GM12878 (cell line): Measurements from ENCODE around the gene EEFSEC. TPM values are rescaled to one million over a fixed set of nuclear protein-coding genes. Genes with fewer than 3 reads are reported as not detected.

Experiments
- ATAC-seq: fragments of 200-7000 bp; cut with Tn5 transposase; 3 replicates; pipeline ENCODE4 v1.9.1; 2020; ENCODE audit warnings: mild to moderate bottlenecking, moderate library complexity
- BruUV-seq: library from RNA; stranded (reverse); fragments of 400-500 nt; replicated peaks from 2 replicates; lab custom pipeline; 2021; lab: Mats Ljungman, UMichigan
- CTCF ChIA-PET: fragments of 300-600 bp; sonication (Branson Sonifier 250); formaldehyde crosslinking; extraction: SDS; loops from one replicate; lab custom pipeline; 2021; ENCODE audit warnings: inconsistent platforms; lab: Yijun Ruan, JAX
- POLR2A ChIA-PET: fragments of 350-600 bp; formaldehyde crosslinking; extraction: SDS; loops from one replicate; lab custom pipeline; 2021; ENCODE audit warnings: inconsistent platforms; lab: Charles Lee
- RAD21 ChIA-PET: fragments of 300-600 bp; sonication (Branson Sonifier 250); formaldehyde crosslinking; loops from one replicate; lab custom pipeline; 2023; ENCODE audit warnings: antibody characterized with exemption; ENCODE audit not compliant: unreplicated experiment; lab: Charles Lee
- SMC1A ChIA-PET: fragments of 300-600 bp; sonication (Branson Sonifier 250); formaldehyde crosslinking; loops from one replicate; lab custom pipeline; 2023; ENCODE audit not compliant: unreplicated experiment, uncharacterized antibody; lab: Charles Lee
- DNase-seq: peaks from one replicate; pipeline ENCODE4 v3.0.0-alpha.2; 2011; ENCODE audit warnings: low read depth, low spot score
- FAIRE-seq: peaks from 3 replicates; lab custom pipeline; 2011; peaks lifted over from hg19 to GRCh38; lab: Jason Lieb, UNC
- H2AFZ ChIP-seq: 2 replicates; pipeline ENCODE4 v1.6.0; 2011; ENCODE audit warnings: low read depth, low read length, control low read depth; ENCODE audit not compliant: control insufficient read depth
- H3K27ac ChIP-seq: 2 replicates; pipeline ENCODE4 v1.5.1; 2011; ENCODE audit warnings: control low read depth; ENCODE audit not compliant: control insufficient read depth, insufficient read depth
- H3K27me3 ChIP-seq, 2 experiments: replicated peaks in 1 of 2; 2 replicates each; pipeline versions ENCODE4 v1.6.0 to v1.6.1; 2011; ENCODE audit warnings: low read length in 1 of 2; ENCODE audit not compliant: control insufficient read depth in 2 of 2, insufficient read depth in 2 of 2
- H3K36me3 ChIP-seq, 2 experiments: 2 replicates each; pipeline ENCODE4 v1.5.1; 2011; ENCODE audit warnings: low read length in 1 of 2; ENCODE audit not compliant: control insufficient read depth in 2 of 2, insufficient read depth in 2 of 2
- H3K4me1 ChIP-seq: 2 replicates; pipeline ENCODE4 v1.6.1; 2011; ENCODE audit warnings: mild to moderate bottlenecking, low read length, moderate library complexity, mixed read lengths; ENCODE audit not compliant: control insufficient read depth, insufficient read depth
- H3K4me2 ChIP-seq: 2 replicates; pipeline ENCODE4 v1.6.0; 2011; ENCODE audit warnings: control low read depth; ENCODE audit not compliant: control insufficient read depth, insufficient read depth
- H3K4me3 ChIP-seq: fragments of 200-600 bp; sonication (generic); 2 replicates; pipeline ENCODE4 v1.5.1; 2016
- H3K79me2 ChIP-seq: 2 replicates; pipeline ENCODE4 v1.6.0; 2011; ENCODE audit warnings: low read length; ENCODE audit not compliant: control insufficient read depth, insufficient read depth
- H3K9ac ChIP-seq: 2 replicates; pipeline ENCODE4 v1.8.0; 2011; ENCODE audit warnings: low read length, control low read depth, mixed read lengths; ENCODE audit not compliant: control insufficient read depth, insufficient read depth
- H3K9me3 ChIP-seq: replicated peaks from 3 replicates; pipeline ENCODE4 v1.5.1; 2011; ENCODE audit warnings: mild to moderate bottlenecking, low read length; ENCODE audit not compliant: control insufficient read depth, insufficient read depth
- H4K20me1 ChIP-seq: 2 replicates; pipeline ENCODE4 v1.6.0; 2011; ENCODE audit not compliant: control insufficient read depth, insufficient read depth
- BRCA1 ChIP-seq: IDR thresholded peaks from 2 replicates; pipeline ENCODE4 v1.6.1; 2011; ENCODE audit warnings: low read depth, low read length, improper control_type of control experiment
- CREB1 ChIP-seq: IDR thresholded peaks from 2 replicates; pipeline ENCODE4 v1.6.1; 2012; ENCODE audit warnings: low read depth, mild to moderate bottlenecking, inconsistent platforms
- ETV6 ChIP-seq, 2 experiments: fragments of 450-650 bp in 1 of 2; IDR thresholded peaks in 1 of 2; conservative IDR thresholded peaks in 1 of 2; 2 replicates each; pipeline ENCODE4 v1.6.1; 2014; ENCODE audit warnings: antibody characterized with exemption in 1 of 2, borderline replicate concordance in 1 of 2, low read depth in 1 of 2, mild to moderate bottlenecking in 1 of 2, moderate library complexity in 1 of 2
- JUNB ChIP-seq: IDR thresholded peaks from 2 replicates; pipeline ENCODE4 v1.6.1; 2016; ENCODE audit warnings: antibody characterized with exemption, mild to moderate bottlenecking
- MEF2B ChIP-seq: fragments of 450-650 bp; IDR thresholded peaks from 2 replicates; pipeline ENCODE4 v1.6.1; 2018; ENCODE audit warnings: mild to moderate bottlenecking, moderate library complexity; ENCODE audit not compliant: partially characterized antibody, poor library complexity, severe bottlenecking
- MYB ChIP-seq: fragments of 150-350 bp; IDR thresholded peaks from 2 replicates; pipeline ENCODE4 v1.6.1; 2014; ENCODE audit warnings: mild to moderate bottlenecking, low read depth, low read length, borderline replicate concordance
- NBN ChIP-seq: fragments of 450-650 bp; IDR thresholded peaks from 2 replicates; pipeline ENCODE4 v1.6.1; 2016
- PAX8 ChIP-seq: fragments of 450-650 bp; IDR thresholded peaks from 2 replicates; pipeline ENCODE4 v1.6.1; 2017; ENCODE audit warnings: mild to moderate bottlenecking, moderate library complexity
- TCF12 ChIP-seq: IDR thresholded peaks from 2 replicates; pipeline ENCODE4 v1.6.1; 2011; ENCODE audit warnings: low read depth, mild to moderate bottlenecking, low read length
- ZNF274 ChIP-seq: IDR thresholded peaks from one replicate; pipeline ENCODE4 v1.8.0; 2011; ENCODE audit not compliant: insufficient read length, insufficient read depth
- WGBS: methylation state at CpG from one replicate; pipeline ENCODE4 v1.1.6; 2016; ENCODE audit warnings: low lambda C conversion rate; ENCODE audit not compliant: insufficient replicate concordance, insufficient coverage; ENCODE audit errors: missing lambda C conversion rate; 5-methylcytosine and 5-hydroxymethylcytosine counted together
- in situ Hi-C: fragments of 300-500 bp; cut with MboI; formaldehyde crosslinking; loops from 9 replicates; pipeline ENCODE4 v1.14.3; 2018; ENCODE audit warnings: mixed read lengths
- intact Hi-C: fragments of 100-400 bp; cut with micrococcal nuclease; formaldehyde crosslinking; loops from one replicate; pipeline ENCODE4 v1.14.2; 2022; ENCODE audit not compliant: unreplicated experiment
- polyA plus RNA-seq, 11 experiments: library from polyadenylated mRNA; depleted of rRNA in 4 of 11; unstranded in 6 of 11; stranded (reverse) in 5 of 11; fragments of >200 nt; fragmentation: Nextera tagmentation in 4 of 11; fragmentation: Illumina TruSeq in 1 of 11; extraction: Ambion mirVana in 4 of 11; extraction: Trizol in 1 of 11; gene quantifications; 1 replicate in 1 of 11; 2 replicates in 10 of 11; pipeline versions ENCODE4 v1.2.1 to v1.2.3, GENCODE V29; 2011 to 2016; ENCODE audit warnings: inconsistent platforms in 2 of 11, missing spikeins in 2 of 11, low read depth in 1 of 11
- total RNA-seq, 4 experiments: library from RNA; depleted of rRNA in 3 of 4; stranded (reverse); fragments of >200 nt in 3 of 4; fragmentation: Illumina TruSeq in 1 of 4; extraction: Trizol in 1 of 4; gene quantifications; 2 replicates each; pipeline versions ENCODE4 v1.2.1 to v1.2.3, GENCODE V29; 2013 to 2021
- TF ChIP-seq, protein P1 (sequence below): IDR thresholded peaks from 2 replicates; pipeline ENCODE4 v1.6.1; 2011; ENCODE audit warnings: borderline replicate concordance, low read depth, mild to moderate bottlenecking, moderate library complexity, mixed read lengths, low read length; ENCODE audit not compliant: insufficient read depth; ENCODE audit errors: extremely low read length

The EEFSEC gene
- total and polyA plus RNA-seq, 10 of the 15 experiments (the other 5 are each of a cell fraction or from before 2014, with no cell fraction given): 0.29 to 29.1 (median 16.1) TPM

DNA sequence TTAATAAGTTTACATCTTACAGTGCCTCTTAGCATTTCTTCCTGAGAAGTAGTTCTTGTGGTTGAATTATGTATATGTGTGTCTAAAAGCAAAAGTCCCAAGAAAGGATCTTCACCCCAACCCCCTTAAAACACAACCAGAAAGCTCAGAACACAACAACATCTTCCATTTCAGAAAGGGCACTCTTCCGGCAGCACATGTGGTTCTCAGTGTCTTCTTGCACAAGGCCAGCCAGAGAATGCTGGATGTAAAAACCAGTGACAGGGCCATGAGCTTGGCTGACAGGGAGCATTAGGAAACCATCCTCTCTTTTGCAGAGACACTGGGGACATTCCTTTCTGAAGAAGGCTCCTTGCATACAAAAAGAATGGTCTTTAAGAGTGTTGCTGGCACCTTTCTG lies 45.0 kb downstream of the EEFSEC start:
- Histone ChIP-seq H3K27ac (no peak overlapping the region), H3K4me2 (no peak overlapping the region), H4K20me1 (no peaks in the 10 kb centered on the region), H3K36me3 (no peaks in the 10 kb centered on the region; a peak in 1 of 4 replicates), H3K4me1 (no peaks in the 10 kb centered on the region), H2AFZ (no peak overlapping the region), H3K9ac (no peak overlapping the region), H3K27me3 (no peaks in the 10 kb centered on the region), H3K9me3 (no peaks in the 10 kb centered on the region), H3K79me2 (no peaks in the 10 kb centered on the region), H3K4me3 (no peak overlapping the region)
- in situ Hi-C loops: no loop called here
- ATAC-seq (no peak), FAIRE-seq (peak; percentile 27), DNase-seq (no peak)
- CTCF ChIA-PET: interaction anchor here (0.6 to 1.2 kb wide), 2 partner anchors 13 to 71 kb away, joined by 3 read pairs; no protein-coding TSS in a partner anchor
- RAD21 ChIA-PET: no interaction called here
- BruUV-seq: no TSS peak
- SMC1A ChIA-PET: interaction anchor here (1.0 kb wide), 1 partner anchor 54 kb away, joined by 3 read pairs; no protein-coding TSS in a partner anchor
- intact Hi-C loops: no loop called here
- POLR2A ChIA-PET: interaction anchor here (0.5 kb wide), 1 partner anchor 407 kb away, joined by 3 read pairs; no protein-coding TSS in a partner anchor
- 60% methylated on average over 1 of the region's 1 CpG for WGBS
- TF ChIP-seq MEF2B (no peak), MYB (no peak), PAX8 (no peak), CREB1 (no peak), JUNB (no peak), TCF12 (no peak), NBN (no peak), BRCA1 (no peak), ETV6 (conservative IDR thresholded peaks at IDR 0.05 in 1 of 2, IDR thresholded peaks at IDR 0.05 in 1 of 2; ENCODE audit: borderline replicate concordance in 1 of 2, low read depth in 1 of 2) (no peak), ZNF274 (no peak)
- TF ChIP-seq, protein P1, sequence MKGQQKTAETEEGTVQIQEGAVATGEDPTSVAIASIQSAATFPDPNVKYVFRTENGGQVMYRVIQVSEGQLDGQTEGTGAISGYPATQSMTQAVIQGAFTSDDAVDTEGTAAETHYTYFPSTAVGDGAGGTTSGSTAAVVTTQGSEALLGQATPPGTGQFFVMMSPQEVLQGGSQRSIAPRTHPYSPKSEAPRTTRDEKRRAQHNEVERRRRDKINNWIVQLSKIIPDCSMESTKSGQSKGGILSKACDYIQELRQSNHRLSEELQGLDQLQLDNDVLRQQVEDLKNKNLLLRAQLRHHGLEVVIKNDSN: no peak
